A549 (cell line): ENCODE measurements around the gene DIAPH2. TPM values are rescaled to one million over a fixed set of nuclear protein-coding genes. Genes with fewer than 3 reads are reported as not detected.

Experiments used
- ATAC-seq, 2 experiments: fragments of 200-7000 bp in 1 of 2; fragments of >200 bp in 1 of 2; cut with Nextera tagmentation in 1 of 2; cut with Tn5 transposase in 1 of 2; 3 replicates each; pipeline versions ENCODE4 v1.8.0 to v1.9.1; 2018 to 2020; ENCODE audit warnings: mild to moderate bottlenecking in 1 of 2, moderate library complexity in 1 of 2
- CTCF ChIA-PET: fragments of 300-600 bp; sonication (Branson Sonifier 250); formaldehyde crosslinking; extraction: SDS; loops from one replicate; lab custom pipeline; 2021; ENCODE audit warnings: antibody characterized with exemption, inconsistent platforms; lab: Yijun Ruan, JAX
- POLR2A ChIA-PET: fragments of 350-600 bp; formaldehyde crosslinking; extraction: SDS; loops from one replicate; lab custom pipeline; 2021; ENCODE audit warnings: antibody characterized with exemption, inconsistent platforms; lab: Yijun Ruan, JAX
- DNase-seq, 2 experiments: peaks; one replicate each; pipeline versions ENCODE4 v3.0.0 to v3.0.0-alpha.2; 2011 to 2016; ENCODE audit warnings: low read depth in 1 of 2, low spot score in 1 of 2
- FAIRE-seq: peaks from 2 replicates; lab custom pipeline; 2011; peaks lifted over from hg19 to GRCh38; lab: Jason Lieb, UNC
- H3K27ac ChIP-seq, 2 experiments: fragments of >200 bp; sonication (Bioruptor Twin); formaldehyde crosslinking; 3 replicates each; pipeline ENCODE4 v1.5.1; 2016 to 2017
- H3K4me1 ChIP-seq: fragments of >200 bp; sonication (Bioruptor Twin); formaldehyde crosslinking; 3 replicates; pipeline ENCODE4 v1.6.1; 2016
- H3K4me2 ChIP-seq: fragments of >200 bp; sonication (Bioruptor Twin); formaldehyde crosslinking; 3 replicates; pipeline ENCODE4 v1.6.1; 2016
- H3K4me3 ChIP-seq: fragments of >200 bp; sonication (Bioruptor Twin); formaldehyde crosslinking; 3 replicates; pipeline ENCODE4 v1.5.1; 2016
- H3K9me3 ChIP-seq: fragments of >200 bp; sonication (Bioruptor Twin); formaldehyde crosslinking; 3 replicates; pipeline ENCODE4 v1.6.1; 2016
- CBX2 ChIP-seq: fragments of 200-600 bp; sonication (generic); IDR thresholded peaks from 2 replicates; pipeline ENCODE4 v1.6.1; 2016; ENCODE audit warnings: low read depth, mild to moderate bottlenecking, borderline replicate concordance
- CBX8 ChIP-seq: fragments of 200-600 bp; sonication (generic); IDR thresholded peaks from 2 replicates; pipeline ENCODE4 v1.6.1; 2016
- CEBPB ChIP-seq, 2 experiments: fragments of >200 bp in 1 of 2; sonication (Bioruptor Twin) in 1 of 2; formaldehyde crosslinking in 1 of 2; IDR thresholded peaks; 2 replicates each; pipeline ENCODE4 v1.6.1; 2012 to 2016
- CHD4 ChIP-seq: fragments of 200-600 bp; sonication (generic); IDR thresholded peaks from 2 replicates; pipeline ENCODE4 v1.6.1; 2016; ENCODE audit warnings: antibody characterized with exemption, mild to moderate bottlenecking, borderline replicate concordance
- CTCF ChIP-seq: fragments of >200 bp; sonication (Bioruptor Twin); formaldehyde crosslinking; IDR thresholded peaks from 3 replicates; pipeline ENCODE4 v1.5.1; 2016
- EHF ChIP-seq: fragments of 250-450 bp; sonication (Bioruptor Pico); IDR thresholded peaks from 2 replicates; pipeline ENCODE4 v1.5.0; 2020; ENCODE audit warnings: mild to moderate bottlenecking
- EHMT2 ChIP-seq: fragments of 200-600 bp; sonication (generic); IDR thresholded peaks from 2 replicates; pipeline ENCODE4 v1.6.1; 2016; ENCODE audit warnings: antibody characterized with exemption, low read depth, mild to moderate bottlenecking, moderate library complexity
- EP300 ChIP-seq, 2 experiments: fragments of >200 bp; sonication (Bioruptor Twin); formaldehyde crosslinking; IDR thresholded peaks; 2 replicates in 1 of 2; 3 replicates in 1 of 2; pipeline ENCODE4 v1.6.1; 2016 to 2017
- FOSL2 ChIP-seq, 2 experiments: fragments of 450-650 bp in 1 of 2; fragments of >200 bp in 1 of 2; sonication (Bioruptor Twin) in 1 of 2; formaldehyde crosslinking; IDR thresholded peaks; 2 replicates each; pipeline versions ENCODE4 v1.5.0 to v1.6.1; 2016 to 2020; ENCODE audit warnings: mild to moderate bottlenecking in 1 of 2, moderate library complexity in 1 of 2
- FOXS1 ChIP-seq: fragments of 250-450 bp; sonication (Bioruptor Pico); IDR thresholded peaks from 2 replicates; pipeline ENCODE4 v1.5.0; 2020; ENCODE audit warnings: mild to moderate bottlenecking, moderate library complexity
- GATA3 ChIP-seq: IDR thresholded peaks from 2 replicates; pipeline ENCODE4 v1.6.1; 2012; ENCODE audit warnings: borderline replicate concordance
- HEYL ChIP-seq: fragments of 250-450 bp; sonication (Bioruptor Pico); IDR thresholded peaks from 2 replicates; pipeline ENCODE4 v1.8.0; 2021; ENCODE audit warnings: mild to moderate bottlenecking, moderate library complexity
- HMGXB4 ChIP-seq: fragments of 250-450 bp; sonication (Bioruptor Pico); IDR thresholded peaks from 2 replicates; pipeline ENCODE4 v1.5.0; 2021; ENCODE audit warnings: mild to moderate bottlenecking, moderate library complexity, borderline replicate concordance
- HOXA7 ChIP-seq: fragments of 250-450 bp; sonication (Bioruptor Pico); IDR thresholded peaks from 2 replicates; pipeline ENCODE4 v1.5.0; 2020; ENCODE audit warnings: mild to moderate bottlenecking, moderate library complexity
- JUN ChIP-seq, 2 experiments: fragments of >200 bp; sonication (Bioruptor Twin); formaldehyde crosslinking; IDR thresholded peaks; 2 replicates in 1 of 2; 3 replicates in 1 of 2; pipeline ENCODE4 v1.6.1; 2016 to 2017
- KDM5A ChIP-seq: fragments of 200-600 bp; sonication (generic); IDR thresholded peaks from 2 replicates; pipeline ENCODE4 v1.6.1; 2016; ENCODE audit warnings: antibody characterized with exemption, mild to moderate bottlenecking
- NFE2L2 ChIP-seq: fragments of 150-350 bp; conservative IDR thresholded peaks from 2 replicates; pipeline ENCODE4 v1.6.1; 2014; ENCODE audit warnings: low read length
- NR3C1 ChIP-seq: fragments of >200 bp; sonication (Bioruptor Twin); formaldehyde crosslinking; IDR thresholded peaks from 3 replicates; pipeline ENCODE4 v1.6.1; 2017
- PBX3 ChIP-seq: IDR thresholded peaks from 2 replicates; pipeline ENCODE4 v1.6.1; 2012
- PHF8 ChIP-seq: fragments of 200-600 bp; sonication (generic); IDR thresholded peaks from 2 replicates; pipeline ENCODE4 v1.6.1; 2016; ENCODE audit warnings: low read depth, mild to moderate bottlenecking, antibody characterized with exemption, moderate library complexity, borderline replicate concordance
- POLR2A ChIP-seq: IDR thresholded peaks from 2 replicates; pipeline ENCODE4 v1.6.1; 2012; ENCODE audit warnings: mild to moderate bottlenecking, low read length
- RAD21 ChIP-seq, 2 experiments: fragments of >200 bp in 1 of 2; sonication (Bioruptor Twin) in 1 of 2; formaldehyde crosslinking in 1 of 2; IDR thresholded peaks in 1 of 2; conservative IDR thresholded peaks in 1 of 2; 2 replicates in 1 of 2; 3 replicates in 1 of 2; pipeline ENCODE4 v1.6.1; 2012 to 2018; ENCODE audit warnings: inconsistent platforms in 1 of 2
- RFX5 ChIP-seq: fragments of 450-650 bp; IDR thresholded peaks from 2 replicates; pipeline ENCODE4 v1.7.1; 2014; ENCODE audit warnings: antibody characterized with exemption, mild to moderate bottlenecking, moderate library complexity
- TFCP2L1 ChIP-seq: fragments of 250-450 bp; sonication (Bioruptor Pico); IDR thresholded peaks from 2 replicates; pipeline ENCODE4 v1.5.0; 2021; ENCODE audit warnings: mild to moderate bottlenecking
- USF2 ChIP-seq: fragments of 450-650 bp; IDR thresholded peaks from 2 replicates; pipeline ENCODE4 v1.6.1; 2014; ENCODE audit warnings: antibody characterized with exemption
- ZC3H11A ChIP-seq: fragments of 450-650 bp; IDR thresholded peaks from 2 replicates; pipeline ENCODE4 v1.6.1; 2014; ENCODE audit warnings: antibody characterized with exemption, mild to moderate bottlenecking
- ZFP36 ChIP-seq: fragments of 450-650 bp; IDR thresholded peaks from 2 replicates; pipeline ENCODE4 v1.6.1; 2014; ENCODE audit warnings: borderline replicate concordance; ENCODE audit not compliant: partially characterized antibody
- ZNF302 ChIP-seq: fragments of 250-450 bp; sonication (Bioruptor Pico); IDR thresholded peaks from 2 replicates; pipeline ENCODE4 v1.9.0; 2021; ENCODE audit warnings: inconsistent platforms, mild to moderate bottlenecking, moderate library complexity
- WGBS: methylation state at CpG from one replicate; pipeline ENCODE4 v1.1.6; 2017; ENCODE audit errors: missing lambda C conversion rate; 5-methylcytosine and 5-hydroxymethylcytosine counted together
- polyA plus RNA-seq, 4 experiments: library from polyadenylated mRNA; depleted of rRNA in 3 of 4; stranded (reverse); fragments of >200 nt; fragmentation: RNase III in 1 of 4; extraction: RNeasy Plus Mini Kit Qiagen cat#74134 plus additional on column Dnase treatment in 1 of 4; gene quantifications; 2 replicates in 3 of 4; 3 replicates in 1 of 4; pipeline ENCODE4 v1.2.3, GENCODE V29; 2011 to 2017

The DIAPH2 gene
- polyA plus RNA-seq, 2 of the 4 experiments (the other 2 are of a cell fraction), result 3.7 to 10.0 TPM

GRCh38 chrX:97334850-97335249 lies 650.2 kb downstream of the DIAPH2 start:
- H3K27ac ChIP-seq, result no peak overlapping the region
- no peaks in the 10 kb centered on the region for H3K9me3 ChIP-seq
- DNase-seq, result no peak
- H3K4me1 ChIP-seq, result no peaks in the 10 kb centered on the region
- no peak for ATAC-seq
- TF ChIP-seq POLR2A (no peak), CEBPB (IDR thresholded peaks at IDR 0.05) (no peak)
- TF ChIP-seq, all 56 proteins: peak for 0
- POLR2A ChIA-PET, result no interaction called here
- CTCF ChIA-PET, result interaction anchor here (0.6 kb wide), 1 partner anchor 93 kb away, joined by 3 read pairs; no protein-coding TSS in a partner anchor
- no peak overlapping the region for H3K4me3 ChIP-seq
- 93% methylated on average over 9 of the region's 9 CpGs for WGBS
- H3K4me2 ChIP-seq, result no peak overlapping the region
- no peak for FAIRE-seq

GRCh38 chrX:97344724-97345123 lies 660.1 kb downstream of the DIAPH2 start:
- H3K4me3 ChIP-seq, result no peak overlapping the region
- FAIRE-seq, result peak; percentile 92
- TF ChIP-seq TFCP2L1 (CRISPR knock-in tag), result no peak
- no peak for TF ChIP-seq EHMT2
- no peak for TF ChIP-seq HOXA7
- no peak for TF ChIP-seq CHD4
- TF ChIP-seq RFX5, result no peak
- TF ChIP-seq JUN (IDR thresholded peaks at IDR 0.05), result no peak
- TF ChIP-seq HEYL (CRISPR knock-in tag), result no peak
- TF ChIP-seq PHF8, result no peak
- no peak for TF ChIP-seq USF2
- no peak for TF ChIP-seq NR3C1
- TF ChIP-seq POLR2A, result no peak
- TF ChIP-seq KDM5A, result no peak
- no peak for TF ChIP-seq FOXS1 (CRISPR knock-in tag)
- no peak for TF ChIP-seq CBX8
- no peak for TF ChIP-seq RAD21 (conservative IDR thresholded peaks at IDR 0.05 in 1 of 2, IDR thresholded peaks at IDR 0.05 in 1 of 2)
- 88% methylated on average over 2 of the region's 2 CpGs for WGBS
- ChIA-PET CTCF (no interaction called here), POLR2A (interaction anchor here (0.6 kb wide), 1 partner anchor 45 kb away, joined by 3 read pairs; no protein-coding TSS in a partner anchor)
- H3K9me3 ChIP-seq, result no peaks in the 10 kb centered on the region
- ATAC-seq, result no peak
- no peak for DNase-seq
- no peak overlapping the region for H3K27ac ChIP-seq
- no peaks in the 10 kb centered on the region for H3K4me1 ChIP-seq
- H3K4me2 ChIP-seq, result no peak overlapping the region

- ATAC-seq (no peak), DNase-seq (no peak), FAIRE-seq (peak; percentile 39)
- 86% methylated on average over 2 of the region's 2 CpGs for WGBS
- ChIA-PET POLR2A (no interaction called here), CTCF (no interaction called here)
- TF ChIP-seq EHF (CRISPR knock-in tag), result no peak
- TF ChIP-seq ZFP36, result no peak
- no peak for TF ChIP-seq HOXA7
- no peak for TF ChIP-seq EP300 (IDR thresholded peaks at IDR 0.05)
- TF ChIP-seq FOSL2 (IDR thresholded peaks at IDR 0.05), result no peak
- TF ChIP-seq FOSL2 (CRISPR knock-in tag; IDR thresholded peaks at IDR 0.05), result no peak
- H3K4me2 ChIP-seq, result no peak overlapping the region
- no peak overlapping the region for H3K27ac ChIP-seq
- H3K4me1 ChIP-seq, result no peaks in the 10 kb centered on the region
- H3K9me3 ChIP-seq, result no peaks in the 10 kb centered on the region
- H3K4me3 ChIP-seq, result no peak overlapping the region
Observed at GRCh38 chrX:97358941-97359340, 674.3 kb downstream of the DIAPH2 start.

- CTCF ChIA-PET, result no interaction called here
- TF ChIP-seq HMGXB4 (CRISPR knock-in tag) (no peak), KDM5A (no peak), CTCF (no peak), FOSL2 (IDR thresholded peaks at IDR 0.05) (no peak), FOSL2 (CRISPR knock-in tag; IDR thresholded peaks at IDR 0.05) (no peak), TFCP2L1 (CRISPR knock-in tag) (no peak), CBX2 (no peak), FOXS1 (CRISPR knock-in tag) (no peak), CBX8 (no peak), RAD21 (conservative IDR thresholded peaks at IDR 0.05 in 1 of 2, IDR thresholded peaks at IDR 0.05 in 1 of 2) (no peak), ZNF302 (no peak), NFE2L2 (no peak), ZC3H11A (no peak), GATA3 (no peak), PBX3 (no peak)
Observed at GRCh38 chrX:97363843-97364242, 679.2 kb downstream of the DIAPH2 start.

More at GRCh38 chrX:97363843-97364242, 679.2 kb downstream of the DIAPH2 start:
- FAIRE-seq, result peak; percentile 95
- DNase-seq, result no peak
- Histone ChIP-seq H3K4me1 (no peaks in the 10 kb centered on the region), H3K4me2 (no peak overlapping the region), H3K27ac (no peak overlapping the region), H3K4me3 (no peak overlapping the region), H3K9me3 (no peaks in the 10 kb centered on the region)
- POLR2A ChIA-PET, result no interaction called here
- no peak for ATAC-seq
